HG02970 (cell line): ENCODE measurements around the gene KHDC4.

Experiments
- ATAC-seq: cut with Tn5 transposase; IDR thresholded peaks from one replicate; pipeline ENCODE4 v1.9.1; 2021; ENCODE audit warnings: mild to moderate bottlenecking, moderate library complexity, moderate number of reproducible peaks; ENCODE audit not compliant: unreplicated experiment, low FRiP score

The KHDC4 gene

DNA sequence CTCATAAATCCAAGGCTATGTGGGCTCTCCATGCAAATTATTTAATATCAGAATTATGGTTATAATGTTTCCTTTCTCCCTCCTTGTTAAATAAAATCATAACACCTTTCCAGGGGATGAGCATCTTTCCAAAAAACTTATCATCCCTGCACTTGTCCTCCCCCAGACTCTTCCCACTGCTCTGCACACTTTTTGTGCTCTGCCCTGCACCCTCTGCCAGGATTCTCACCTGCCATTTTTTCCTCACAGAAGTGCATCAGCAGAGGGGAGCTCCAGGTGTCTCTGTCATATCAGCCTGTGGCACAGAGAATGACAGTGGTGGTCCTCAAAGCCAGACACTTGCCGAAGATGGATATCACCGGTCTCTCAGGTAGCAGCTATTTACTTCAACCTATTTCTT is 54.0 kb downstream of the KHDC4 start:
- ATAC-seq: no peak

GRCh38 chr1:155877945-155878344 is 56.3 kb downstream of the KHDC4 start:
- ATAC-seq: no peak

GRCh38 chr1:155873860-155874259 is 60.4 kb downstream of the KHDC4 start:
- ATAC-seq: no peak

GRCh38 chr1:155872527-155872926 is 61.7 kb downstream of the KHDC4 start:
- no peak for ATAC-seq

- no peak for ATAC-seq
These were observed 62.8 kb downstream of the KHDC4 start for GRCh38 chr1:155871390-155871789.

DNA sequence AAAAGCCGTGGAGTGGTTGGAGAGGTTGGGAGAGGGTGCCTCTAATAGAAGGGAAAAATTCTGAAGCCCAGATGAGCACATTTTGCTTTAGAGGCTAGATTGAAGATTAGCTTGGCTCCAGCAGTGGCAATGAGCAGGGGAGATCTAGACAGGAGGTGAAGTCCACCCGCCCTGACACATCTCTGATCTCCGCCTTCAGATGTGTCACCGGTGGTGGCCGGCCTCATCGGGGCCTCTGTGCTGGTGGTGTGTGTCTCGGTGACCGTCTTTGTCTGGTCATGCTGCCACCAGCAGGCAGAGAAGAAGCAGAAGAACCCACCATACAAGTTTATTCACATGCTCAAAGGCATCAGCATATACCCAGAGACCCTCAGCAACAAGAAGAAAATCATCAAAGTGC is 66.4 kb downstream of the KHDC4 start:
- no peak for ATAC-seq

DNA sequence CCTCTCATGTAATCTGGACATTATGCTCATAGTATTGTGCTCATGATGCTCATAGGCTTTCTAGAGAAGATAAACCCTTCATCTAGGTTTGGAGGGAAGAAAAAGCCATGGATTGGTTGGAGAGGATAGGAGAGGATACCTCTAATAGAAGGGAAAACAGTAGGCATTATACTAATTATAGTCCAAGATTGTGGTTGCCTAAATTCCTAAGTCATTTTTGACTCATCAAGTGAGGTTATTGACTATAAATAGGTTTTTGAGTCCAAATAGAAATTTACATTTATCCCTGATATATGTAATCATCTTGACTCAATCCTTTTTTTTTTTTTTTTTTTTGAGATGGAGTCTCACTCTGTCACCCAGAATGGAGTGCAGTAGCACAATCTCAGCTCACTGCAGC is 69.8 kb downstream of the KHDC4 start:
- no peak for ATAC-seq
